Stimulated activated CD4-positive, alpha-beta T cell treated with anti-CD3 and anti-CD28 coated beads, Interleukin-4, amount 100 ng/mL, for 24 hours (primary cell): ENCODE results near the gene FCRL2.
"Not testable (repeated sequence)": the region's sequence is repeated elsewhere in the genome, so short reads cannot be mapped to it uniquely, and the experiment has no call there.

Source experiments
- DNase-seq: peaks from one replicate; pipeline ENCODE4 v3.0.0-alpha.2; 2020

The FCRL2 gene

GRCh38 chr1:157748262-157748817 lies 28.6 kb downstream of the FCRL2 start:
- DNase-seq: no peak

- no peak for DNase-seq
Measured at GRCh38 chr1:157739229-157739901, 37.6 kb downstream of the FCRL2 start.

GRCh38 chr1:157735991-157736390 lies 40.9 kb downstream of the FCRL2 start:
- DNase-seq: not testable (repeated sequence)

- no peak for DNase-seq
Measured at GRCh38 chr1:157734321-157734720, 42.6 kb downstream of the FCRL2 start.

GRCh38 chr1:157732755-157733154 lies 44.2 kb downstream of the FCRL2 start:
- DNase-seq: no peak

GRCh38 chr1:157725221-157725577 lies 51.7 kb downstream of the FCRL2 start:
- no peak for DNase-seq

- no peak for DNase-seq
Measured at GRCh38 chr1:157724537-157725220, 52.3 kb downstream of the FCRL2 start.

- DNase-seq: no peak
Measured at GRCh38 chr1:157723157-157723556, 53.8 kb downstream of the FCRL2 start.

GRCh38 chr1:157721985-157722384 lies 54.9 kb downstream of the FCRL2 start:
- DNase-seq: no peak

GRCh38 chr1:157715736-157716135 lies 61.2 kb downstream of the FCRL2 start:
- no peak for DNase-seq

- no peak for DNase-seq
Measured at GRCh38 chr1:157711802-157712201, 65.1 kb downstream of the FCRL2 start.

GRCh38 chr1:157704878-157705277 lies 72.1 kb downstream of the FCRL2 start:
- no peak for DNase-seq

GRCh38 chr1:157703981-157704380 lies 73.0 kb downstream of the FCRL2 start:
- DNase-seq: no peak

GRCh38 chr1:157702308-157702825 lies 74.6 kb downstream of the FCRL2 start:
- DNase-seq: no peak

- DNase-seq: no peak
Measured at GRCh38 chr1:157700732-157701131, 76.2 kb downstream of the FCRL2 start, which contains the start of gene FCRL3. TSS of gene FCRL3 (minus strand) at chr1:157700769. CDS start at chr1:157700489, 280 bp downstream.

GRCh38 chr1:157700305-157700704 lies 76.6 kb downstream of the FCRL2 start:
- no peak for DNase-seq

GRCh38 chr1:157697781-157698569 lies 79.0 kb downstream of the FCRL2 start:
- no peak for DNase-seq

GRCh38 chr1:157696966-157697628 lies 79.8 kb downstream of the FCRL2 start:
- DNase-seq: no peak
